Measurements from ENCODE around the gene MCRS1. TPM values are rescaled to one million over a fixed set of nuclear protein-coding genes. Genes with fewer than 3 reads are reported as not detected.

MCRS1 gene
- total RNA-seq, 1 donor, result 47.5 TPM

- no peak overlapping the region for H3K4me3 ChIP-seq (ENCODE audit: low read depth, low read length)
- no peak for DNase-seq (ENCODE audit: low read depth)
- no peak for TF ChIP-seq CTCF (IDR thresholded peaks at IDR 0.05; ENCODE audit: insufficient read depth, low read depth, low read length)
Measured at GRCh38 chr12:49604856-49605255, 36.9 kb upstream of the MCRS1 start.

- no peak for DNase-seq (ENCODE audit: low read depth)
- H3K4me3 ChIP-seq (ENCODE audit: low read depth, low read length), result no peak overlapping the region
- TF ChIP-seq CTCF (IDR thresholded peaks at IDR 0.05; ENCODE audit: insufficient read depth, low read depth, low read length), result no peak
Measured at GRCh38 chr12:49603721-49604120, 35.8 kb upstream of the MCRS1 start.

- TF ChIP-seq CTCF (IDR thresholded peaks at IDR 0.05; ENCODE audit: insufficient read depth, low read depth, low read length), result no peak
- no peak for DNase-seq (ENCODE audit: low read depth)
- H3K4me3 ChIP-seq (ENCODE audit: low read depth, low read length), result no peak overlapping the region
Measured at GRCh38 chr12:49599961-49600360, 32.0 kb upstream of the MCRS1 start.

GRCh38 chr12:49598527-49598926, 30.6 kb upstream of the MCRS1 start:
- DNase-seq (ENCODE audit: low read depth), result no peak
- no peak overlapping the region for H3K4me3 ChIP-seq (ENCODE audit: low read depth, low read length)
- no peak for TF ChIP-seq CTCF (IDR thresholded peaks at IDR 0.05; ENCODE audit: insufficient read depth, low read depth, low read length)

GRCh38 chr12:49588721-49589516, 21.0 kb upstream of the MCRS1 start:
- DNase-seq (ENCODE audit: low read depth), result no peak
- TF ChIP-seq CTCF (IDR thresholded peaks at IDR 0.05; ENCODE audit: insufficient read depth, low read depth, low read length), result no peak
- H3K4me3 ChIP-seq (ENCODE audit: low read depth, low read length), result no peak overlapping the region

GRCh38 chr12:49588281-49588680, 20.3 kb upstream of the MCRS1 start:
- DNase-seq (ENCODE audit: low read depth), result no peak
- H3K4me3 ChIP-seq (ENCODE audit: low read depth, low read length), result no peak overlapping the region
- no peak for TF ChIP-seq CTCF (IDR thresholded peaks at IDR 0.05; ENCODE audit: insufficient read depth, low read depth, low read length)

All from fibroblast of villous mesenchyme (primary cell).